ENCODE results near the gene PEX12.

GRCh38 chr17:35539659-35540026, 38.7 kb downstream of the PEX12 start:
- TF ChIP-seq POLR2A (IDR thresholded peaks at IDR 0.05) (no peak), CTCF (IDR thresholded peaks at IDR 0.05) (no peak)

All from uterus (tissue), 2 donors.